Measurements from ENCODE around the gene PDGFB. TPM values are rescaled to one million over a fixed set of nuclear protein-coding genes. Genes with fewer than 3 reads are reported as not detected.

The PDGFB gene
- total RNA-seq, 1 donor from 2014 or later = 159 TPM

GRCh38 chr22:39275814-39276439, 31.1 kb upstream of the PDGFB start:
- H3K36me3 ChIP-seq (ENCODE audit: control insufficient read depth, insufficient read depth, low read length) = no peaks in the 10 kb centered on the region
- DNase-seq (ENCODE audit: low read depth) = no peak
- TF ChIP-seq CTCF (IDR thresholded peaks at IDR 0.05; ENCODE audit: insufficient read depth, low read length, poor library complexity, severe bottlenecking) = no peak
- no peak overlapping the region for H3K4me3 ChIP-seq (ENCODE audit: low read depth, low read length)
- no peaks in the 10 kb centered on the region for H3K27me3 ChIP-seq (ENCODE audit: control insufficient read depth, insufficient read depth, low read length)

- no peaks in the 10 kb centered on the region for H3K36me3 ChIP-seq (ENCODE audit: control insufficient read depth, insufficient read depth, low read length)
- no peak for DNase-seq (ENCODE audit: low read depth)
- no peak for TF ChIP-seq CTCF (IDR thresholded peaks at IDR 0.05; ENCODE audit: insufficient read depth, low read length, poor library complexity, severe bottlenecking)
- H3K27me3 ChIP-seq (ENCODE audit: control insufficient read depth, insufficient read depth, low read length) = no peaks in the 10 kb centered on the region
- no peak overlapping the region for H3K4me3 ChIP-seq (ENCODE audit: low read depth, low read length)
Measured at GRCh38 chr22:39273950-39274887, 29.4 kb upstream of the PDGFB start.

GRCh38 chr22:39270792-39271191, 26.0 kb upstream of the PDGFB start:
- no peak for TF ChIP-seq CTCF (IDR thresholded peaks at IDR 0.05; ENCODE audit: insufficient read depth, low read length, poor library complexity, severe bottlenecking)
- no peak overlapping the region for H3K4me3 ChIP-seq (ENCODE audit: low read depth, low read length)
- no peaks in the 10 kb centered on the region for H3K36me3 ChIP-seq (ENCODE audit: control insufficient read depth, insufficient read depth, low read length)
- DNase-seq (ENCODE audit: low read depth) = no peak
- no peaks in the 10 kb centered on the region for H3K27me3 ChIP-seq (ENCODE audit: control insufficient read depth, insufficient read depth, low read length)

GRCh38 chr22:39270280-39270679, 25.5 kb upstream of the PDGFB start:
- no peaks in the 10 kb centered on the region for H3K36me3 ChIP-seq (ENCODE audit: control insufficient read depth, insufficient read depth, low read length)
- no peak overlapping the region for H3K4me3 ChIP-seq (ENCODE audit: low read depth, low read length)
- no peaks in the 10 kb centered on the region for H3K27me3 ChIP-seq (ENCODE audit: control insufficient read depth, insufficient read depth, low read length)
- DNase-seq (ENCODE audit: low read depth) = no peak
- no peak for TF ChIP-seq CTCF (IDR thresholded peaks at IDR 0.05; ENCODE audit: insufficient read depth, low read length, poor library complexity, severe bottlenecking)

- no peak for TF ChIP-seq CTCF (IDR thresholded peaks at IDR 0.05; ENCODE audit: insufficient read depth, low read length, poor library complexity, severe bottlenecking)
- no peak overlapping the region for H3K4me3 ChIP-seq (ENCODE audit: low read depth, low read length)
- DNase-seq (ENCODE audit: low read depth) = no peak
- H3K36me3 ChIP-seq (ENCODE audit: control insufficient read depth, insufficient read depth, low read length) = no peaks in the 10 kb centered on the region
- H3K27me3 ChIP-seq (ENCODE audit: control insufficient read depth, insufficient read depth, low read length) = no peaks in the 10 kb centered on the region
Measured at GRCh38 chr22:39269095-39269790, 24.5 kb upstream of the PDGFB start.
